Hair follicle dermal papilla cell (primary cell): Measurements from ENCODE around the gene PML. TPM values are rescaled to one million over a fixed set of nuclear protein-coding genes. Genes with fewer than 3 reads are reported as not detected.

Source experiments
- small RNA-seq: library from RNA; depleted of rRNA; stranded (forward); fragments of <200 nt; gene quantifications from one replicate; pipeline ENCODE3, GENCODE V24; 2012
- total RNA-seq: library from RNA; depleted of rRNA; stranded (reverse); fragments of >200 nt; gene quantifications from 2 replicates; pipeline ENCODE4 v1.2.3, GENCODE V29; 2012

Gene PML
- total RNA-seq, result 123 and 146 TPM in 2 replicates

GRCh38 chr15:73994413-73994883, at the start of gene PML:
Gene PML, plus strand, starts transcription at chr15:73994716. Its CDS starts 97 bp downstream, at chr15:73994813.

GRCh38 chr15:73991726-73992593, 2.6 kb upstream of the PML start, which contains the start of gene STOML1:
Gene STOML1, minus strand, starts transcription at chr15:73992295. Its CDS starts 72 bp downstream, at chr15:73992223.

DNA sequence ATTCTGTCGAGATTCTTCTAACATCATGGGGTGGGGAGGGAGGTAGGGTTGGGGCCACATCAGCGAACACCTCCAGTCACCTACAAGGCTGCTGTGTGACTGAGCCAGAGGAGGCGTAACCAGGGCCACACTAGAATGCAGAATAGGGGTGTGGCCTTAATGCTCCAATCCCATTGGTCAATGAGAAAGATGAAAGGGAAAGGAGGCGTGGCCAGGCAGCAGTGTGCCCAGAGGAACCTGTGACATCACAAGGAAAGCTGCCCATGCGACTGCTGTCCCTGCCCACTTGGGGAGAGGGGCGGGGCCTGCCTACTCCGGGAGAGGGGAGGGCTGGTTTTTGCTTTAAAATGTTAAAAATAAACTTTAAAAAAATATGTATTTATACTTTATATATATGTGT, 87.9 kb downstream of the PML start, which contains the start of gene GOLGA6A:
Gene GOLGA6A, minus strand, starts transcription at position 101 of the 400 bp plus-strand sequence. Its CDS starts 41 bp downstream, at position 60.

Small RNAs within 50 kb of the gene (small RNA-seq; reads per million reads assigned to genes)
- not detected for gene RN7SL429P

Other genes starting within 250 kb of the PML start
- 3.6 and 6.1 TPM in 2 replicates for gene INSYN1, start 241.4 kb upstream of the PML start, total RNA-seq
- not detected in 2 replicates for gene TBC1D21, start 121.2 kb upstream of the PML start, total RNA-seq
- 342 and 434 TPM in 2 replicates for gene LOXL1, start 68.3 kb upstream of the PML start, total RNA-seq
- gene STOML1, start 2.4 kb upstream of the PML start, total RNA-seq, result 22.6 and 32.2 TPM in 2 replicates
- gene GOLGA6A, start 87.8 kb downstream of the PML start, total RNA-seq, result not detected in 2 replicates
- 0.73 TPM in 1 of 2 replicates, not detected in the other for gene ISLR2, start 135.9 kb downstream of the PML start, total RNA-seq
- 194 and 325 TPM in 2 replicates for gene ISLR, start 179.0 kb downstream of the PML start, total RNA-seq
- gene STRA6, start 208.1 kb downstream of the PML start, total RNA-seq, result 1.1 and 5.2 TPM in 2 replicates
- not detected in 2 replicates for gene CCDC33, start 241.6 kb downstream of the PML start, total RNA-seq